Gastrocnemius medialis (tissue), 4 donors: Measurements from ENCODE around the gene PAPOLA.

Experiments
- POLR2A ChIP-seq, 2 donors: fragments of 450-650 bp; IDR thresholded peaks; one replicate each; pipeline ENCODE4 v1.6.1; 2017; ENCODE audit warnings: antibody characterized with exemption in 2 of 2, mild to moderate bottlenecking in 2 of 2, moderate library complexity in 2 of 2
- TF ChIP-seq, protein P1 (sequence below), 5 experiments: fragments of 450-650 bp in 3 of 5; fragments of 200-600 bp in 2 of 5; sonication (generic) in 2 of 5; IDR thresholded peaks in 4 of 5; conservative IDR thresholded peaks in 1 of 5; 1 replicate in 4 of 5; 2 replicates in 1 of 5; pipeline ENCODE4 v1.5.1; 2016 to 2019; ENCODE audit warnings: antibody characterized with exemption in 5 of 5, mild to moderate bottlenecking in 3 of 5, moderate library complexity in 3 of 5

- TF ChIP-seq, protein P1, sequence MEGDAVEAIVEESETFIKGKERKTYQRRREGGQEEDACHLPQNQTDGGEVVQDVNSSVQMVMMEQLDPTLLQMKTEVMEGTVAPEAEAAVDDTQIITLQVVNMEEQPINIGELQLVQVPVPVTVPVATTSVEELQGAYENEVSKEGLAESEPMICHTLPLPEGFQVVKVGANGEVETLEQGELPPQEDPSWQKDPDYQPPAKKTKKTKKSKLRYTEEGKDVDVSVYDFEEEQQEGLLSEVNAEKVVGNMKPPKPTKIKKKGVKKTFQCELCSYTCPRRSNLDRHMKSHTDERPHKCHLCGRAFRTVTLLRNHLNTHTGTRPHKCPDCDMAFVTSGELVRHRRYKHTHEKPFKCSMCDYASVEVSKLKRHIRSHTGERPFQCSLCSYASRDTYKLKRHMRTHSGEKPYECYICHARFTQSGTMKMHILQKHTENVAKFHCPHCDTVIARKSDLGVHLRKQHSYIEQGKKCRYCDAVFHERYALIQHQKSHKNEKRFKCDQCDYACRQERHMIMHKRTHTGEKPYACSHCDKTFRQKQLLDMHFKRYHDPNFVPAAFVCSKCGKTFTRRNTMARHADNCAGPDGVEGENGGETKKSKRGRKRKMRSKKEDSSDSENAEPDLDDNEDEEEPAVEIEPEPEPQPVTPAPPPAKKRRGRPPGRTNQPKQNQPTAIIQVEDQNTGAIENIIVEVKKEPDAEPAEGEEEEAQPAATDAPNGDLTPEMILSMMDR (IDR thresholded peaks at IDR 0.05 in 4 of 5, conservative IDR thresholded peaks at IDR 0.05 in 1 of 5), result no peak
- no peak for TF ChIP-seq POLR2A (IDR thresholded peaks at IDR 0.05)
Observed at GRCh38 chr14:96559571-96559970, 57.4 kb downstream of the PAPOLA start.
